Epithelial cell of proximal tubule (primary cell): ENCODE results near the gene TMEM184A. TPM values are rescaled to one million over a fixed set of nuclear protein-coding genes. Genes with fewer than 3 reads are reported as not detected.

Experiments
- DNase-seq: peaks from one replicate; pipeline ENCODE4 v3.0.0-alpha.2; 2011; ENCODE audit warnings: low read depth
- H3K4me3 ChIP-seq: 2 replicates; pipeline ENCODE4 v1.5.1; 2011; ENCODE audit warnings: low read depth, mild to moderate bottlenecking, low read length
- total RNA-seq: library from RNA; depleted of rRNA; stranded (reverse); fragments of >200 nt; gene quantifications from 2 replicates; pipeline ENCODE4 v1.2.3, GENCODE V29; 2015
- TF ChIP-seq, protein P1 (sequence below): conservative IDR thresholded peaks from 2 replicates; pipeline ENCODE4 v1.5.1; 2012; ENCODE audit warnings: low read depth, mild to moderate bottlenecking, low read length

The TMEM184A gene
- total RNA-seq, 1 donor from 2014 or later = 3.6 TPM

DNA sequence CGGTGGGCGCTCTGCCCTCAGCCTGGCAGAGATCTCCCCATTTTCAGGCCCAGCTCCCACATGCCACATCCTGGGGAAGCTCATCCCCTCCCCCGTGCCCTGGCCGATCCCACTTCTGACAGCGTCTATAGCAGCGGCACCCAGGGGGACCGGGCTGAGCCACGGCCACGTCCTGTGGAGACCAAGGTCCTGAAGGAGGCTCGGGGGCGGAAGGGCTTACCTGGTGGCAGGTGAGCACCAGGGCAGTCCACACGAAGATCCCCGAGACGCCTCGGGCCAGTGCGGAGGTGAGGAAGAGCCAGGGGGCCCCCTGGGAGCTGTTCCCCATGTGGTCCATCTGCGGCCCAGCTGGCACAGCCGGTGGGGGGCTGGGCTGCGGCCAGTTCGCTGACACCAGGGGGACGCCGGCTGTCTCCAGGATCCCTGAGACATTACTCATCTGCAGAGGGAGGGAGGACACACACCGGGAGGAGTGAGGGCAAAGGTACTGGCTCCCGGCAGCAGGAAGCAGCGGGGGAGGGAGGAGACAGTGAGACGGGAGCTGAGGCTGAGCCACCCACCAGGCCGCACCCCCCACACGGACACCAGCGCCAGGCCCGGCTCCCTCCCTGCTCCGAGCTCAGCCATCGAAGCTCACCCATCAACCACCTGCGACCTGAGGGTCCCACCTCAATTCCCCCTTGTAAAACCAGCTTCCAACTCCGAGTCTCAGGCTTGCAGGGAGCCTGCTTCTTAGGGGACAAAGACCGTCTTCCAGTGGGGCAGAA, 776 bp downstream of the TMEM184A start:
- TF ChIP-seq, protein P1, sequence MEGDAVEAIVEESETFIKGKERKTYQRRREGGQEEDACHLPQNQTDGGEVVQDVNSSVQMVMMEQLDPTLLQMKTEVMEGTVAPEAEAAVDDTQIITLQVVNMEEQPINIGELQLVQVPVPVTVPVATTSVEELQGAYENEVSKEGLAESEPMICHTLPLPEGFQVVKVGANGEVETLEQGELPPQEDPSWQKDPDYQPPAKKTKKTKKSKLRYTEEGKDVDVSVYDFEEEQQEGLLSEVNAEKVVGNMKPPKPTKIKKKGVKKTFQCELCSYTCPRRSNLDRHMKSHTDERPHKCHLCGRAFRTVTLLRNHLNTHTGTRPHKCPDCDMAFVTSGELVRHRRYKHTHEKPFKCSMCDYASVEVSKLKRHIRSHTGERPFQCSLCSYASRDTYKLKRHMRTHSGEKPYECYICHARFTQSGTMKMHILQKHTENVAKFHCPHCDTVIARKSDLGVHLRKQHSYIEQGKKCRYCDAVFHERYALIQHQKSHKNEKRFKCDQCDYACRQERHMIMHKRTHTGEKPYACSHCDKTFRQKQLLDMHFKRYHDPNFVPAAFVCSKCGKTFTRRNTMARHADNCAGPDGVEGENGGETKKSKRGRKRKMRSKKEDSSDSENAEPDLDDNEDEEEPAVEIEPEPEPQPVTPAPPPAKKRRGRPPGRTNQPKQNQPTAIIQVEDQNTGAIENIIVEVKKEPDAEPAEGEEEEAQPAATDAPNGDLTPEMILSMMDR = no peak
- DNase-seq = no peak
- H3K4me3 ChIP-seq = peak overlapping the region; percentile 44

DNA sequence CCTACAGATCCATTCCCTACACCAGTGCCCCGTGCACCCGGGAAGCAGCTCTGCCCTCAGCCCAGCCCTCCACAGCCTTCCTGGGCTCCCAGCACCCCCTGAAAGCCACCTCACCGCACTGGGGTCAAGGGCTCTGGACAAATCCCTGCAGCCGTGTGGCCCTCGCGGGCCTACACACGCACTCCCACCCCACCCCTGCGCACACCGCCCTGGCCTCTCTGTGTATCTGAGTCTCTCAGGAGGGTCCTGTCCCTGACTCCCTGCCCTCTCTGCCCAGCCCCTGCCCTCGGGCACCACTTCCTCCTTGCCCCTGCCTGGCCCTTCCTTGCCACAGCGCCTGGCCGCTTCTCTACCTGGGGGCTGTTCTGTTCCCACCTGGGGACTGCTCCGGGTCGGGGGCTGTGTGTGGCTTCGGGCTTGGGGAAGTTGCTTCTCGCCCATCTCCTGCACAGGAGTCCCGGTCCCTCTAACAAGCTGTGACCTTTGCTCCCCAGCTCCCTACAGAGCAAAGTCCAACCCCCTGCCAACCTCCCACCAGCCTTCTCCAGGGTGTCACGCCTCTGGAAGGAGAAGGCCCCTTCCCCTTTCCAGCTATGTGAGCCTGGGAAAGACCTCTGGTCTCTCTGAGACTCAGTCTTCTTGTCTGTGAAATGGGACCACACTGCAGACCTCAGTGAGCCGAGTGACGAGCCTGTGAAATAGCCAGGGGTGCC, 1.5 kb downstream of the TMEM184A start:
- H3K4me3 ChIP-seq = peak overlapping the region; percentile 44
- no peak for DNase-seq
- TF ChIP-seq, protein P1 = no peak

DNA sequence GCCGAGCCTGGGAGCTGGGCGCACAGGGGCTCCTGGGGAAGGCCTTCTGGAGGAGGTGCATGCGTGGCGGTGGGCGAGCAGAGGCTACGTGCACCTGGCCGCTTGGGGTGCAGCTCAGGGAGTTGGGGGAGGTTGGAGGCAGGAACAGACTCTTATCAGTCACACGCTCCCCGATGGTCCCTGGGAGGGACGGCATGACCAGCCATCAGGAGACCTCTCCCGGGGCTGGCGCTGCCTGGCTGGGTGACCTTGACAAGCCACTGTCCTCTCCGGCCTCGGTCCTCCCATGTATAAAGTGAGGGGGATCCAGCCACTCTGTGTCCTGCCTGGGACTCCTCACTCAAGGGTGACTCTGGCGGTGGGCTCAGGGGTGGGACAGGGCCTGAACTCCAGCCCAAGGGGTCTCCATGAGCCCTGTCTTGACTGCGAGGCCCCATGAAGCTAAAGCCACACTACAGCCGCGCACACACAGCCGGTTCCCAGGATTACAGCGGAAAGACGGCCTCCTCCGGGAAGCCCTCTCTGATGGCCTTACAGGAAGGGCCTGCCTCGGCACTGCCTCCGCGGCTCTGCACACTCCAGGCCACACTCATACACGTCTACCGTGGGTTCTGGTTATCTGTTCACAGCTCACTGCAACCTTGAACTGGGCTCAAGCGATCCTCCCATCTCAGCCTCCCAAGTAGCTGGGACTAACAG, 2.3 kb downstream of the TMEM184A start:
- TF ChIP-seq, protein P1 = no peak
- no peak for DNase-seq
- H3K4me3 ChIP-seq = no peak overlapping the region

DNA sequence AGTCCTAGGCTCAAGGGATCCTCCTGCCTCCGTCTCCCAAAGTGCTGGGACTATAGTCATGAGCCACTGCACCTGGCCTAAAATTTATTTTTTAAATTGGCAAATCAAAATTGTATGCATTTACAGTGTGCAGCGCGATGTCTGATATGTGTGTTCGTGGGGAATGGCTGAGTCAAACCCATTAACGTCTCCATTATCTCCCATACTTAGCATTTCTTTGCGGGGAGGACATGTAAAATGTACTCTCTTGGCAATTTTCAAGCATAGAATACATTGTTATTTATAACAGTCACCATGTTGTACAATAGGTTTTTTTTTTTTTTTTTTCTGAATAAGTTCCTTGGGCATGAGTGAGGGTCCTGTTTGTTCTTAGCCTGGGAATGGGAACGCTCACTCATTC, 3.8 kb downstream of the TMEM184A start:
- no peak overlapping the region for H3K4me3 ChIP-seq
- TF ChIP-seq, protein P1 = no peak
- no peak for DNase-seq

DNA sequence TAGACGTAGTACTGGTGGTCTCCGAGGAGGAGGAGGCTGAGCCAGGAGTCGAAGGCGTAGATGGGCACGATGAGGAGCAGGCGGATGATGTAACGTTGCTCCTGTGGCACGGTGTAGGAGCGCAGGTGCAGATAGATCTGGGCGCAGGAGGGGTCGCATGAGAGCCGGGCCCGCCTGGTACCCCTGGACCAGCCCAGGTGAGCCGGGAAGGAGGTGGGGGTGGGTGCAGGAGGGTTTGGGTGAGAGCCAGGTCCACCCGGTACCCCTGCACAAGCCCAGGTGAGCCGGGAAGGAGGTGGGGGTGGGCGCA, 5.2 kb downstream of the TMEM184A start:
- DNase-seq = no peak
- TF ChIP-seq, protein P1 = no peak
- no peak overlapping the region for H3K4me3 ChIP-seq

DNA sequence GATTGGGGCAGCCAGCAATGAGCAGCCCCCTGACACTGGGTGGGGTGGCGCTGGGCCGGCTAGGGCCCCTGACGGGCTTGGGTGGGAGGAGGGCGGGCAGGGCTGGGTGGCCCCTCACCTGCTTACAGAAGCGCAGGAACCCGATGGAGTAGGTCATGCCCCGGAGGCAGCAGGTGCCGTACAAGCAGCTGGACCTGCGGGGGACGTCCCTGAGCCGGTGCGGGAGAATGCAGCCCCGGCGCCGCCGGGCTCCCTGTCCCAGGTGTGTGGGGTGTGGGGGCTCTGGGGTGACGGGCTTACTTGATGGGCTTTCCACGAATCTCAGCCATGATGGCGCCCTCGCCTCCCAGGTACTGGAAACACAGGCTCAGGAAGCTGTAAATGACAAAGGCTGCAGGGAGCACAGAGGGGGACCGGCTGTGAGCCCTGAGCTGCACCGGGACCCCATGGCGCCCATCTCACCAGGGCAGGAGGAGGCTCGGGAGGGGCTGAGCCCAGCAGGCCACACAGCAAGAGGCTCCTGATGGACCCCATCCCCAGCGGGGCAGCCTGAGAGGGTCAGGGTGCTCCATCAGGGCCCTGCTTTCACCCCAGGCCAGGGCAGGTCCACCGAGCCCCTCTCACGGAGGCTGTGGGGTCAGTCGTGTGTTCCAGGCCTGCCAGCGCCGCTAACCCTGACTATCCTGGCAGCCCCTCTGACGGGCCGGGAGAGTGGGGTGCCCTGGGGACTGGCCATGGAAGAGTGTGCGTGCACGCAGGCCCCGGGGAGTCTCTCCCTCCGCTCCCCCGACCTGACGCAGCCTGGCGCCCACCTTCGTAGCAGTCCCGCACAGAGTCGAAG, 5.8 kb downstream of the TMEM184A start:
- TF ChIP-seq, protein P1 = no peak
- H3K4me3 ChIP-seq = no peak overlapping the region
- DNase-seq = no peak
